Stimulated activated memory B cell treated with anti-CD40 and anti-IgM and Interleukin-4, amounts not matched to agents 10 μg/mL and 1 μg/mL and 100 μg/mL, for 72 hours (primary cell): ENCODE results near the gene KIF1A.
"Not testable (repeated sequence)": the region's sequence is repeated elsewhere in the genome, so short reads cannot be mapped to it uniquely, and the experiment has no call there.

ENCODE experiments used
- ATAC-seq: fragments of 150-1000 bp; cut with Tn5 transposase; 2 replicates; pipeline ENCODE4 v1.10.0; 2021
- H3K27ac Mint-ChIP-seq: one replicate; pipeline ENCODE4 v1.8.0; 2022; ENCODE audit warnings: mild to moderate bottlenecking, mixed read lengths
- H3K27me3 Mint-ChIP-seq: one replicate; pipeline ENCODE4 v1.8.0; 2022; ENCODE audit warnings: mixed read lengths
- H3K36me3 Mint-ChIP-seq: one replicate; pipeline ENCODE4 v1.8.0; 2022; ENCODE audit warnings: mixed read lengths
- H3K4me1 Mint-ChIP-seq: one replicate; pipeline ENCODE4 v1.8.0; 2022; ENCODE audit warnings: mixed read lengths
- H3K4me3 Mint-ChIP-seq: one replicate; pipeline ENCODE4 v1.8.0; 2022; ENCODE audit warnings: mild to moderate bottlenecking, moderate library complexity, mixed read lengths
- H3K9me3 Mint-ChIP-seq: one replicate; pipeline ENCODE4 v1.8.0; 2022; ENCODE audit warnings: mixed read lengths

KIF1A gene

GRCh38 chr2:240688553-240688919 is 131.5 kb downstream of the KIF1A start:
- H3K4me3 Mint-ChIP-seq, result no peak overlapping the region
- no peak overlapping the region for H3K27ac Mint-ChIP-seq
- no peaks in the 10 kb centered on the region for H3K36me3 Mint-ChIP-seq
- no peaks in the 10 kb centered on the region for H3K9me3 Mint-ChIP-seq
- peaks cover 19% of the 10 kb centered on the region for H3K27me3 Mint-ChIP-seq
- ATAC-seq, result no peak
- peaks cover 10% of the 10 kb centered on the region for H3K4me1 Mint-ChIP-seq

GRCh38 chr2:240687741-240688552 is 132.1 kb downstream of the KIF1A start:
- Mint-ChIP-seq H3K27me3 (peaks cover 25% of the 10 kb centered on the region), H3K27ac (no peak overlapping the region)
- no peak for ATAC-seq

GRCh38 chr2:240687045-240687740 is 132.8 kb downstream of the KIF1A start:
- H3K9me3 Mint-ChIP-seq, result no peaks in the 10 kb centered on the region
- peaks cover 25% of the 10 kb centered on the region for H3K27me3 Mint-ChIP-seq
- H3K4me3 Mint-ChIP-seq, result no peak overlapping the region
- no peak for ATAC-seq
- H3K4me1 Mint-ChIP-seq, result peaks cover 14% of the 10 kb centered on the region
- H3K27ac Mint-ChIP-seq, result no peak overlapping the region
- no peaks in the 10 kb centered on the region for H3K36me3 Mint-ChIP-seq

More at GRCh38 chr2:240687741-240688552, 132.1 kb downstream of the KIF1A start:
- no peaks in the 10 kb centered on the region for H3K9me3 Mint-ChIP-seq
- H3K4me3 Mint-ChIP-seq, result no peak overlapping the region
- no peaks in the 10 kb centered on the region for H3K36me3 Mint-ChIP-seq
- H3K4me1 Mint-ChIP-seq, result peaks cover 14% of the 10 kb centered on the region

GRCh38 chr2:240686460-240686859 is 133.6 kb downstream of the KIF1A start:
- H3K27me3 Mint-ChIP-seq, result peaks cover 25% of the 10 kb centered on the region
- no peaks in the 10 kb centered on the region for H3K9me3 Mint-ChIP-seq
- no peak for ATAC-seq
- H3K36me3 Mint-ChIP-seq, result no peaks in the 10 kb centered on the region
- H3K4me1 Mint-ChIP-seq, result peaks cover 14% of the 10 kb centered on the region
- H3K4me3 Mint-ChIP-seq, result no peak overlapping the region
- no peak overlapping the region for H3K27ac Mint-ChIP-seq

- Mint-ChIP-seq H3K9me3 (no peaks in the 10 kb centered on the region), H3K4me3 (no peak overlapping the region), H3K27ac (no peak overlapping the region), H3K4me1 (peaks cover 14% of the 10 kb centered on the region), H3K27me3 (peaks cover 25% of the 10 kb centered on the region), H3K36me3 (no peaks in the 10 kb centered on the region)
- no peak for ATAC-seq
These were observed 134.1 kb downstream of the KIF1A start for GRCh38 chr2:240685771-240686371.

GRCh38 chr2:240683980-240684728 is 135.9 kb downstream of the KIF1A start:
- ATAC-seq, result peak; percentile 11
- H3K4me1 Mint-ChIP-seq, H3K4me3 Mint-ChIP-seq, H3K27ac Mint-ChIP-seq, H3K9me3 Mint-ChIP-seq, H3K36me3 Mint-ChIP-seq: not testable (repeated sequence)
- H3K27me3 Mint-ChIP-seq, result peaks cover 17% of the 10 kb centered on the region

GRCh38 chr2:240683329-240683979 is 136.6 kb downstream of the KIF1A start:
- H3K4me3 Mint-ChIP-seq, result not testable (repeated sequence)
- H3K27me3 Mint-ChIP-seq, result peaks cover 17% of the 10 kb centered on the region

GRCh38 chr2:240682431-240683224 is 137.4 kb downstream of the KIF1A start, which contains the start of gene AQP12B:
AQP12B (minus strand) TSS chr2:240682885; CDS start chr2:240682837, 48 bp downstream.
- not testable (repeated sequence) for H3K4me3 Mint-ChIP-seq, H3K4me1 Mint-ChIP-seq, H3K27ac Mint-ChIP-seq, H3K36me3 Mint-ChIP-seq, H3K9me3 Mint-ChIP-seq, ATAC-seq
- H3K27me3 Mint-ChIP-seq, result peaks cover 17% of the 10 kb centered on the region

More at GRCh38 chr2:240683329-240683979, 136.6 kb downstream of the KIF1A start:
- ATAC-seq, result peak; percentile 4
- not testable (repeated sequence) for H3K27ac Mint-ChIP-seq, H3K36me3 Mint-ChIP-seq, H3K9me3 Mint-ChIP-seq, H3K4me1 Mint-ChIP-seq

- not testable (repeated sequence) for H3K4me1 Mint-ChIP-seq, H3K27ac Mint-ChIP-seq, H3K9me3 Mint-ChIP-seq, H3K36me3 Mint-ChIP-seq, H3K4me3 Mint-ChIP-seq
- H3K27me3 Mint-ChIP-seq, result peaks cover 17% of the 10 kb centered on the region
- peak; percentile 3 for ATAC-seq
These were observed 139.8 kb downstream of the KIF1A start for GRCh38 chr2:240680185-240680584.

- H3K36me3 Mint-ChIP-seq, H3K27ac Mint-ChIP-seq, H3K4me1 Mint-ChIP-seq, H3K9me3 Mint-ChIP-seq, ATAC-seq, H3K4me3 Mint-ChIP-seq: not testable (repeated sequence)
- H3K27me3 Mint-ChIP-seq, result peaks cover 20% of the 10 kb centered on the region
These were observed 141.1 kb downstream of the KIF1A start for GRCh38 chr2:240678909-240679308.

- peaks cover 11% of the 10 kb centered on the region for H3K27me3 Mint-ChIP-seq
- not testable (repeated sequence) for H3K4me1 Mint-ChIP-seq, H3K9me3 Mint-ChIP-seq, ATAC-seq, H3K27ac Mint-ChIP-seq, H3K4me3 Mint-ChIP-seq, H3K36me3 Mint-ChIP-seq
These were observed 142.0 kb downstream of the KIF1A start for GRCh38 chr2:240678043-240678442.

GRCh38 chr2:240675345-240675744 is 144.7 kb downstream of the KIF1A start:
- peaks cover 10% of the 10 kb centered on the region for H3K27me3 Mint-ChIP-seq
- H3K4me3 Mint-ChIP-seq, ATAC-seq, H3K27ac Mint-ChIP-seq, H3K9me3 Mint-ChIP-seq, H3K36me3 Mint-ChIP-seq, H3K4me1 Mint-ChIP-seq: not testable (repeated sequence)

- not testable (repeated sequence) for H3K9me3 Mint-ChIP-seq, H3K27ac Mint-ChIP-seq, H3K4me1 Mint-ChIP-seq, ATAC-seq, H3K4me3 Mint-ChIP-seq, H3K36me3 Mint-ChIP-seq
- peaks cover 10% of the 10 kb centered on the region for H3K27me3 Mint-ChIP-seq
These were observed 145.4 kb downstream of the KIF1A start for GRCh38 chr2:240674461-240675184.
